ENCODE results near the gene HOXB5. TPM values are rescaled to one million over a fixed set of nuclear protein-coding genes. Genes with fewer than 3 reads are reported as not detected.
A peak's percentile ranks its signal among the peaks of the same experiment; 100 is the strongest.

Gene HOXB5
- total and polyA plus RNA-seq, 8 donors: 0.43 to 50.4 (median 2.4) TPM; not detected in 1

- H3K27ac ChIP-seq: peak overlapping the region; percentile 7 to 95 (median 93)
- no peaks in the 10 kb centered on the region for H3K36me3 ChIP-seq
- 54 to 67% (median 65%) methylated on average over 13 of the region's 13 CpGs for WGBS, 5 donors
- H3K27me3 ChIP-seq: peaks cover 0 to 86% (median 30%) of the 10 kb centered on the region in 3 donors
- intact Hi-C loops (cut with DNase I; ENCODE audit: low total_unique reads): no loop called here
- TF ChIP-seq POLR2A (IDR thresholded peaks at IDR 0.05) (no peak), EP300 (IDR thresholded peaks at IDR 0.05) (no peak), CTCF (IDR thresholded peaks at IDR 0.05) (no peak), POLR2AphosphoS5 (IDR thresholded peaks at IDR 0.05) (no peak)
- H3K4me1 ChIP-seq: peaks cover 41 to 94% (median 63%) of the 10 kb centered on the region in 4 donors
- H3K9me3 ChIP-seq: no peaks in the 10 kb centered on the region
- H3K4me3 ChIP-seq: peak overlapping the region in 1 of 4 donors; percentile 13
- DNase-seq: peak in 1 of 2 donors; percentile 26
These were observed 35.3 kb downstream of the HOXB5 start for GRCh38 chr17:48558057-48558830.

- peak overlapping the region in 2 of 4 donors; percentile 8 to 40 for H3K4me3 ChIP-seq
- H3K27ac ChIP-seq: peak overlapping the region; percentile 41 to 95 (median 93)
- no peaks in the 10 kb centered on the region for H3K9me3 ChIP-seq
- H3K36me3 ChIP-seq: no peaks in the 10 kb centered on the region
- no peak for TF ChIP-seq POLR2AphosphoS5 (IDR thresholded peaks at IDR 0.05)
- no peak for TF ChIP-seq EP300 (IDR thresholded peaks at IDR 0.05)
- no peak for TF ChIP-seq POLR2A (IDR thresholded peaks at IDR 0.05)
- WGBS, 5 donors: 39 to 56% (median 48%) methylated on average over 7 of the region's 7 CpGs
- peaks cover 28 to 94% (median 60%) of the 10 kb centered on the region in 4 donors for H3K4me1 ChIP-seq
- peak in 1 of 2 donors; percentile 42 for DNase-seq
- intact Hi-C loops (cut with DNase I; ENCODE audit: low total_unique reads): no loop called here
- H3K27me3 ChIP-seq: peaks cover 0 to 87% (median 24%) of the 10 kb centered on the region in 3 donors
These were observed 36.8 kb downstream of the HOXB5 start for GRCh38 chr17:48556576-48557401.

GRCh38 chr17:48556229-48556575 lies 37.4 kb downstream of the HOXB5 start:
- TF ChIP-seq CTCF (IDR thresholded peaks at IDR 0.05) (no peak), POLR2AphosphoS5 (IDR thresholded peaks at IDR 0.05) (no peak), EP300 (IDR thresholded peaks at IDR 0.05) (no peak)
- Histone ChIP-seq H3K27ac (peak overlapping the region in 4 of 5 donors; percentile 90 to 95 (median 93)), H3K27me3 (peaks cover 0 to 91% (median 29%) of the 10 kb centered on the region in 3 donors), H3K4me3 (peak overlapping the region in 2 of 4 donors; percentile 38 to 40), H3K9me3 (no peaks in the 10 kb centered on the region), H3K36me3 (no peaks in the 10 kb centered on the region), H3K4me1 (peaks cover 26 to 94% (median 58%) of the 10 kb centered on the region in 4 donors)
- intact Hi-C loops (cut with DNase I; ENCODE audit: low total_unique reads): no loop called here
- 49 to 68% (median 52%) methylated on average over 5 of the region's 5 CpGs for WGBS, 5 donors
- peak in 1 of 2 donors; percentile 21 for DNase-seq

GRCh38 chr17:48555258-48556228 lies 38.0 kb downstream of the HOXB5 start:
- H3K27me3 ChIP-seq: peaks cover 0 to 94% (median 36%) of the 10 kb centered on the region in 3 donors
- 10 to 20% (median 13%) methylated on average over 26 to 36 of the region's 36 CpGs for WGBS, 5 donors
- H3K9me3 ChIP-seq: no peaks in the 10 kb centered on the region
- H3K27ac ChIP-seq: peak overlapping the region; percentile 42 to 95 (median 93)
- H3K36me3 ChIP-seq: peaks cover 0 to 3% (median under 1%) of the 10 kb centered on the region in 4 donors
- peak overlapping the region; percentile 37 to 44 (median 39) for H3K4me3 ChIP-seq
- peak in 1 of 7 experiments; percentile 48 for TF ChIP-seq CTCF (IDR thresholded peaks at IDR 0.05)
- no peak for TF ChIP-seq EP300 (IDR thresholded peaks at IDR 0.05)
- peak in 1 of 3 donors; percentile 23 for TF ChIP-seq POLR2AphosphoS5 (IDR thresholded peaks at IDR 0.05)
- no peak for TF ChIP-seq POLR2A (IDR thresholded peaks at IDR 0.05)
- DNase-seq: peak in 1 of 2 donors; percentile 92
- H3K4me1 ChIP-seq: peaks cover 23 to 94% (median 57%) of the 10 kb centered on the region in 4 donors
- intact Hi-C loops (cut with DNase I; ENCODE audit: low total_unique reads): no loop called here

All from stomach (tissue), 9 donors.